ENCODE measurements around the gene RAB44. TPM values are rescaled to one million over a fixed set of nuclear protein-coding genes. Genes with fewer than 3 reads are reported as not detected.
A peak's percentile ranks its signal among the peaks of the same experiment; 100 is the strongest.
"Not testable (repeated sequence)": the region's sequence is repeated elsewhere in the genome, so short reads cannot be mapped to it uniquely, and the experiment has no call there.

Gene RAB44
- total and polyA plus RNA-seq, 3 donors from 2014 or later, result 0.09 to 0.56 (median 0.24) TPM

DNA sequence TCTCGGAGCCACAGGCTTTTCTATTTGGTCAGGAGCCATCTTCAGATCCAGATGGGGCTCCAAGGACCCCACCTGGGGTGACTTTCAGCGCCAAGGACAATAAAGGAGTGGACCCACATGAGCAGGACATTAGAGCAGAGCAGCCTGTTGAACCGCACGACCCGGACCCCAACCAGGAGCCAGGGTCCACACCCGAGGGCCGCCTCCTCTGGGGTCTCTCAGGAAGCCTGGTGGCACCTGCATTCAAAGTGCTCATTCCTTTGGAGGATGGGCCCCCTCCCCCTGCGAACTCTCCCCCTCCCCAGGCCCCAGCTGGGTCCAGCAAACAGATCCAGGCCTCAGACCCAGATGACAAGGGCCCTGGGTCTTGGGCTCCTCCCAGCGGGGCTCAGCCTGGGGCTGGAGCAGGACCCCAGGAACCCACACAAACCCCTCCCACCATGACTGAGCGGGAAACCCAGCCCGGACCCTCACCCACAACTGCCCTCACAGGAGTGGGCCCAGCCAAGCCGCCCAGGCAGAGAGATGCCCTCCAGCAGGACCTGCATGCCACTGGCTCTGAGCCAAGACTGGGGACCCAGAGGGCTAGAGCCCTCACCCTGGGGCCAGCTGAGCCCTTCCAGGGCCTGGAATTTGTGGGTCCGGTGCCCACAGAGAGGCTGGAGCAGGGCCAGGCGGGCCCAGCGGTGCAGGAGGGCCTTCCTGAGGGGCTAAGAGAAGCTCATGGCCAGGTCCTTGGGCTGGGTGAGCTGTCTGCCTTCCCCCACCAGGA is 23.9 kb downstream of the RAB44 start:
- Histone ChIP-seq H3K27me3 (no peaks in the 10 kb centered on the region), H3K27ac (no peak overlapping the region), H3K9me3 (no peaks in the 10 kb centered on the region), H3K36me3 (ENCODE audit: low read depth, missing control alignments) (no peaks in the 10 kb centered on the region), H3K4me1 (peaks cover 3% of the 10 kb centered on the region), H3K4me3 (no peak overlapping the region)
- TF ChIP-seq, protein P1, sequence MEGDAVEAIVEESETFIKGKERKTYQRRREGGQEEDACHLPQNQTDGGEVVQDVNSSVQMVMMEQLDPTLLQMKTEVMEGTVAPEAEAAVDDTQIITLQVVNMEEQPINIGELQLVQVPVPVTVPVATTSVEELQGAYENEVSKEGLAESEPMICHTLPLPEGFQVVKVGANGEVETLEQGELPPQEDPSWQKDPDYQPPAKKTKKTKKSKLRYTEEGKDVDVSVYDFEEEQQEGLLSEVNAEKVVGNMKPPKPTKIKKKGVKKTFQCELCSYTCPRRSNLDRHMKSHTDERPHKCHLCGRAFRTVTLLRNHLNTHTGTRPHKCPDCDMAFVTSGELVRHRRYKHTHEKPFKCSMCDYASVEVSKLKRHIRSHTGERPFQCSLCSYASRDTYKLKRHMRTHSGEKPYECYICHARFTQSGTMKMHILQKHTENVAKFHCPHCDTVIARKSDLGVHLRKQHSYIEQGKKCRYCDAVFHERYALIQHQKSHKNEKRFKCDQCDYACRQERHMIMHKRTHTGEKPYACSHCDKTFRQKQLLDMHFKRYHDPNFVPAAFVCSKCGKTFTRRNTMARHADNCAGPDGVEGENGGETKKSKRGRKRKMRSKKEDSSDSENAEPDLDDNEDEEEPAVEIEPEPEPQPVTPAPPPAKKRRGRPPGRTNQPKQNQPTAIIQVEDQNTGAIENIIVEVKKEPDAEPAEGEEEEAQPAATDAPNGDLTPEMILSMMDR (IDR thresholded peaks at IDR 0.05), result no peak
- no peak for TF ChIP-seq POLR2A (IDR thresholded peaks at IDR 0.05)
- DNase-seq, result no peak
- WGBS, 2 donors, result 92 to 100% methylated on average over 1 to 14 of the region's 15 CpGs
- intact Hi-C loops (cut with DNase I; ENCODE audit: low total_unique reads), result no loop called here

DNA sequence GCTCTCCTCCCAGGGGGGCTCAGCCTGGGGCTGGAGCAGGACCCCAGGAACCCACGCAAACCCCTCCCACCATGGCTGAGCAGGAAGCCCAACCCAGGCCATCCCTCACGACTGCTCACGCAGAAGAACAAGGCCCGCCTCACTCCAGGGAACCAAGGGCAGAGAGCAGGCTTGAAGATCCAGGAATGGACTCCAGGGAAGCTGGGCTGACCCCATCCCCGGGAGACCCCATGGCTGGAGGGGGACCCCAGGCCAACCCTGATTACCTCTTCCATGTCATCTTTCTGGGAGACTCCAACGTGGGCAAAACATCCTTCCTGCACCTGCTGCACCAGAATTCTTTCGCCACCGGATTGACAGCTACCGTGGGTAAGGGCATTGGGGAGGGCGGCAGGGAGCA is 24.7 kb downstream of the RAB44 start:
- no peaks in the 10 kb centered on the region for H3K27me3 ChIP-seq
- no peaks in the 10 kb centered on the region for H3K36me3 ChIP-seq (ENCODE audit: low read depth, missing control alignments)
- no peaks in the 10 kb centered on the region for H3K9me3 ChIP-seq
- H3K27ac ChIP-seq, result no peak overlapping the region
- TF ChIP-seq, protein P1 (IDR thresholded peaks at IDR 0.05), result no peak
- no peak for TF ChIP-seq POLR2A (IDR thresholded peaks at IDR 0.05)
- no peak for DNase-seq
- H3K4me3 ChIP-seq, result no peak overlapping the region
- intact Hi-C loops (cut with DNase I; ENCODE audit: low total_unique reads), result no loop called here
- peaks cover 3% of the 10 kb centered on the region for H3K4me1 ChIP-seq
- 93 to 97% methylated on average over 7 to 10 of the region's 10 CpGs for WGBS, 2 donors

DNA sequence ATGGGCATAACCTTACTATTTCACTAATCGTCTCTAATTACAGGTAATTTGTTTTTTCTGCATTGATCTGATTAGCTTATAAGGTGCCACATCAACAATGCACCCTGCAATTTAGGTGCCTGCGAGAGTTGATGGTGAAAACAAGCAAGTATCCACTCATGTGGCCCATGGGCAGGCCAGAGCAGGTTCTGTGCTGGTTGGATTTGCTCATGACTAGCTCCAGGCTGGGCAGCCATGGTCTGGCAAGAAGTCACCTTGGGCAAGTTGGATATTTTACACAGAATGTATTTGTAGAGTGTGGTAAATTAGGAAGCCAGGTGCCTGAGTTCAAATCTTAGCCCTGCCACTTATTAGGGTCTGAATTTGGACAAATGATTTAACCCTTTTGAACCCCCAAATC is 25.3 kb downstream of the RAB44 start:
- H3K27ac ChIP-seq, result no peak overlapping the region
- 97 to 98% methylated on average over 2 of the region's 2 CpGs for WGBS, 2 donors
- intact Hi-C loops (cut with DNase I; ENCODE audit: low total_unique reads), result no loop called here
- TF ChIP-seq, protein P1 (IDR thresholded peaks at IDR 0.05), result no peak
- TF ChIP-seq POLR2A (IDR thresholded peaks at IDR 0.05), result no peak
- H3K9me3 ChIP-seq, result no peaks in the 10 kb centered on the region
- H3K36me3 ChIP-seq (ENCODE audit: low read depth, missing control alignments), result no peaks in the 10 kb centered on the region
- peaks cover 3% of the 10 kb centered on the region for H3K4me1 ChIP-seq
- H3K27me3 ChIP-seq, result no peaks in the 10 kb centered on the region
- no peak for DNase-seq
- no peak overlapping the region for H3K4me3 ChIP-seq

DNA sequence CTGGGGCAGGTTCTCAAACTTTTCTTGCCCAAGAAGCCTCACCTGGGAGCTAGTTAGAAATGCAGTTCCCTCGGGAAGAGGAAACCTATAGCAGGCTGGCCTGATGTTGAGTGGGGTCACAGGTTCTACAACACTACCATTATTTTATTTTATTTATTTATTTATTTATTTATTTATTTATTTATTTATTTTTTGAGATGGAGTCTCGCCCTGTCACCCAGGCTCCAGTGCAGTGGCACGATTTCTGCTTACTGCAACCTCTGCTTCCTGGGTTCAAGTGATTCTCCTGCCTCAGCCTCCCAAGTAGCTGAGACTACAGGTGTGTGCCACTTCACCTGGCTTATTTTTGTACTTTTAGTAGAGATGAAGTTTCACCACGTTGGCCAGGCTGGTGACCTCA is 26.4 kb downstream of the RAB44 start:
- intact Hi-C loops (cut with DNase I; ENCODE audit: low total_unique reads); H3K27ac ChIP-seq; H3K9me3 ChIP-seq: not testable (repeated sequence)

DNA sequence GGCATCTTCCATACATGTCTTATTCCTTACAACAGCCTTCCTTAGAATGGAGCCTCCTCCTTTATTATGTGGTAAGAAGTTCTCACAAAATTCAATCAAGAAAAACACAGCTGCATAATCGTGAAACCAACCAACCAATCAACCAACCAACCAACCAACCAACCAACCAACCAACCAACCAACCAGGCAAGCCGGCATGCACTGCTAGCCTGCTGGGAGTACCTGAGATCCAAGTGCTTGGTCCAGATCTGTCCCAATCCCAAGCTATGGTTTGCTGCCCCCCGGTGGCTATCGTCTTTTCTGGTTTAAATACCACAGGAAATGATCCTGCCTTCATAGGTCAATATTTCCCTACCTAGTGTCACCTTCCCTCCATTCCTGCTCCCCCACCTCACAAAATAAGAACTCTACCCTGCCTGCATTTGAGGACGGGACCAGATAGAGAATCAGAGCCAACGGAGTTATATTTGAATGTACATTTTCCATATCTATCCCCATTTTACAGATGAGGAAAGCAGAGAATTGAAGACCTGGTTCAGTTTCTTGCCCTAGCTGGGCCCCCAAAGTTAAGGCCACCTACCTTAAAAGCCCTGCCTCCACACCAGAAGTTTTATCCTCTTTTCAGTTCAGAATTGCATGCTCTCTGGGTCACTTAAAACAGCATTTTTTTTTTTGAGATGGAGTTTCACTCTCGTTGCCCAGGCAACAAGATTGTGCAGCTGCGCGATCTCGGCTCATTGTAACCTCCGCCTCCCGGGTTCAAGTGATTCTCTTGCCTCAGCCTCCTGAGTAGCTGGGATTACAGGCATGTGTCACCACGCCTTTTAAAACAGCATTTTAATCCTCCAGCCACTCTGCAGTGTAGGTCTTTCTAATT is 27.1 kb downstream of the RAB44 start:
- Histone ChIP-seq H3K4me3 (no peak overlapping the region), H3K27me3 (no peaks in the 10 kb centered on the region), H3K9me3 (no peaks in the 10 kb centered on the region), H3K27ac (no peak overlapping the region), H3K36me3 (ENCODE audit: low read depth, missing control alignments) (no peaks in the 10 kb centered on the region), H3K4me1 (peaks cover 3% of the 10 kb centered on the region)
- intact Hi-C loops (cut with DNase I; ENCODE audit: low total_unique reads), result no loop called here
- TF ChIP-seq POLR2A (IDR thresholded peaks at IDR 0.05), result no peak
- TF ChIP-seq, protein P1 (IDR thresholded peaks at IDR 0.05), result peak; percentile 39 to 64 (median 59)
- 45 to 55% methylated on average over 13 of the region's 13 CpGs for WGBS, 2 donors
- peak; percentile 89 for DNase-seq

More for the DNA sequence above, 26.4 kb downstream of the RAB44 start:
- 91 to 93% methylated on average over 4 of the region's 4 CpGs for WGBS, 2 donors
- not testable (repeated sequence) for DNase-seq; H3K4me3 ChIP-seq; H3K36me3 ChIP-seq (ENCODE audit: low read depth, missing control alignments); H3K27me3 ChIP-seq; H3K4me1 ChIP-seq

Measured in testis (tissue), 3 donors.